ENCODE results near the gene SYN1.

Gene SYN1

GRCh38 chrX:47593522-47593921 lies 26.1 kb downstream of the SYN1 start:
- no peak for DNase-seq

- no peak for DNase-seq
These were observed 28.7 kb downstream of the SYN1 start for GRCh38 chrX:47590984-47591383.

GRCh38 chrX:47587906-47588735 lies 31.5 kb downstream of the SYN1 start:
- DNase-seq, result peak; percentile 60

- DNase-seq, result no peak
These were observed 32.4 kb downstream of the SYN1 start for GRCh38 chrX:47587091-47587891.

GRCh38 chrX:47586043-47586787 lies 33.4 kb downstream of the SYN1 start:
- no peak for DNase-seq

GRCh38 chrX:47585273-47585672 lies 34.4 kb downstream of the SYN1 start:
- no peak for DNase-seq

GRCh38 chrX:47584714-47585113 lies 34.9 kb downstream of the SYN1 start:
- DNase-seq, result no peak

- DNase-seq, result no peak
These were observed 36.3 kb downstream of the SYN1 start for GRCh38 chrX:47583240-47583861.

GRCh38 chrX:47581731-47582647 lies 37.7 kb downstream of the SYN1 start, which contains the start of gene TIMP1:
TIMP1 (plus strand) TSS chrX:47582436; CDS start chrX:47583416, 980 bp downstream.
- peak; percentile 91 for DNase-seq

- no peak for DNase-seq
These were observed 40.1 kb downstream of the SYN1 start for GRCh38 chrX:47579537-47579936.

- DNase-seq, result no peak
These were observed 41.0 kb downstream of the SYN1 start for GRCh38 chrX:47578692-47579091.

GRCh38 chrX:47577901-47578300 lies 41.8 kb downstream of the SYN1 start:
- DNase-seq, result no peak

- DNase-seq, result no peak
These were observed 42.2 kb downstream of the SYN1 start for GRCh38 chrX:47577424-47577823.

- no peak for DNase-seq
These were observed 43.4 kb downstream of the SYN1 start for GRCh38 chrX:47576021-47576898.

- DNase-seq, result no peak
These were observed 44.9 kb downstream of the SYN1 start for GRCh38 chrX:47574547-47575301.

GRCh38 chrX:47574076-47574546 lies 45.5 kb downstream of the SYN1 start:
- no peak for DNase-seq

GRCh38 chrX:47573341-47574075 lies 46.1 kb downstream of the SYN1 start:
- no peak for DNase-seq

GRCh38 chrX:47572773-47573340 lies 46.8 kb downstream of the SYN1 start:
- no peak for DNase-seq

GRCh38 chrX:47571896-47572295 lies 47.8 kb downstream of the SYN1 start:
- no peak for DNase-seq
